Ascending aorta (tissue), 2 donors: ENCODE data around the gene CDHR2. TPM values are rescaled to one million over a fixed set of nuclear protein-coding genes. Genes with fewer than 3 reads are reported as not detected.
A peak's percentile ranks its signal among the peaks of the same experiment; 100 is the strongest.

ENCODE experiments used
- DNase-seq, 2 donors: peaks; one replicate each; pipeline ENCODE4 v3.0.0-alpha.2; 2019; ENCODE audit warnings: low spot score in 2 of 2
- H3K27ac ChIP-seq, 2 donors: fragments of 200-600 bp; sonication (generic); one replicate each; pipeline ENCODE4 v1.5.1; 2016 to 2017; ENCODE audit warnings: mild to moderate bottlenecking in 1 of 2
- H3K27me3 ChIP-seq: fragments of 200-600 bp; sonication (generic); one replicate; pipeline ENCODE4 v1.5.1; 2017
- H3K36me3 ChIP-seq, 2 donors: fragments of 200-600 bp; sonication (generic); one replicate each; pipeline ENCODE4 v1.5.1; 2016
- H3K4me1 ChIP-seq, 2 donors: fragments of 200-600 bp; sonication (generic); one replicate each; pipeline ENCODE4 v1.5.1; 2016 to 2017; ENCODE audit warnings: mild to moderate bottlenecking in 1 of 2
- H3K4me3 ChIP-seq, 2 donors: fragments of 200-600 bp; sonication (generic); one replicate each; pipeline ENCODE4 v1.5.1; 2016 to 2017; ENCODE audit warnings: mild to moderate bottlenecking in 1 of 2
- H3K9me3 ChIP-seq, 2 donors: fragments of 200-600 bp; sonication (generic); one replicate each; pipeline ENCODE4 v1.5.1; 2016
- CTCF ChIP-seq, 3 experiments: fragments of 200-600 bp in 2 of 3; fragments of 450-650 bp in 1 of 3; sonication (generic) in 2 of 3; IDR thresholded peaks; one replicate each; pipeline ENCODE4 v1.5.1; 2016 to 2019; ENCODE audit warnings: antibody characterized with exemption in 3 of 3, mild to moderate bottlenecking in 1 of 3, moderate library complexity in 1 of 3
- intact Hi-C: fragments of 100-400 bp; cut with DNase I; formaldehyde crosslinking; loops from one replicate; pipeline ENCODE4 v1.15.1; 2023
- total RNA-seq: library from RNA; depleted of rRNA; stranded (reverse); fragments of >200 nt; gene quantifications from one replicate; pipeline ENCODE4 v1.1.0, GENCODE V29; 2016

CDHR2 gene
- total RNA-seq, 1 donor from 2014 or later = not detected

GRCh38 chr5:176538230-176538988 is 10.7 kb upstream of the CDHR2 start:
- Histone ChIP-seq H3K4me3 (peak overlapping the region; percentile 76 to 85), H3K27ac (peak overlapping the region; percentile 91 to 97), H3K9me3 (no peaks in the 10 kb centered on the region), H3K36me3 (no peaks in the 10 kb centered on the region), H3K4me1 (peaks cover 10 to 38% of the 10 kb centered on the region in 2 donors), H3K27me3 (no peaks in the 10 kb centered on the region)
- TF ChIP-seq CTCF (IDR thresholded peaks at IDR 0.05) = no peak
- DNase-seq = no peak
- intact Hi-C loops = loop anchor here (5.0 kb wide), 1 partner anchor 469 kb away; the partner anchor contains the start of gene UIMC1

- no peak for TF ChIP-seq CTCF (IDR thresholded peaks at IDR 0.05)
- Histone ChIP-seq H3K36me3 (no peaks in the 10 kb centered on the region), H3K9me3 (no peaks in the 10 kb centered on the region), H3K27ac (no peak overlapping the region), H3K27me3 (no peaks in the 10 kb centered on the region), H3K4me3 (no peak overlapping the region), H3K4me1 (peaks cover 10 to 35% of the 10 kb centered on the region in 2 donors)
- no peak for DNase-seq
- intact Hi-C loops = loop anchor here (5.0 kb wide), 1 partner anchor 468 kb away; the partner anchor contains the start of gene UIMC1
Measured at GRCh38 chr5:176538989-176539384, 10.2 kb upstream of the CDHR2 start.

GRCh38 chr5:176540476-176540899 is 8.7 kb upstream of the CDHR2 start:
- no peak for DNase-seq
- TF ChIP-seq CTCF (IDR thresholded peaks at IDR 0.05) = no peak
- intact Hi-C loops = loop anchor here (5.0 kb wide), 1 partner anchor 178 kb away; the partner anchor contains the start of gene KIAA1191
- H3K36me3 ChIP-seq = no peaks in the 10 kb centered on the region
- no peak overlapping the region for H3K27ac ChIP-seq
- H3K4me3 ChIP-seq = no peak overlapping the region
- H3K9me3 ChIP-seq = no peaks in the 10 kb centered on the region
- H3K27me3 ChIP-seq = no peaks in the 10 kb centered on the region
- H3K4me1 ChIP-seq = peaks cover 3 to 23% of the 10 kb centered on the region in 2 donors

GRCh38 chr5:176540956-176541337 is 8.2 kb upstream of the CDHR2 start:
- intact Hi-C loops = loop anchor here (5.0 kb wide), 1 partner anchor 179 kb away; the partner anchor contains the start of gene KIAA1191
- Histone ChIP-seq H3K27ac (no peak overlapping the region), H3K27me3 (no peaks in the 10 kb centered on the region), H3K36me3 (no peaks in the 10 kb centered on the region), H3K4me1 (peaks cover under 1 to 19% of the 10 kb centered on the region in 2 donors), H3K4me3 (no peak overlapping the region), H3K9me3 (no peaks in the 10 kb centered on the region)
- DNase-seq = no peak
- TF ChIP-seq CTCF (IDR thresholded peaks at IDR 0.05) = no peak

GRCh38 chr5:176541338-176542134 is 7.6 kb upstream of the CDHR2 start:
- H3K27ac ChIP-seq = no peak overlapping the region
- intact Hi-C loops = loop anchor here (5.0 kb wide), 1 partner anchor 179 kb away; the partner anchor contains the start of gene KIAA1191
- TF ChIP-seq CTCF (IDR thresholded peaks at IDR 0.05) = no peak
- DNase-seq = no peak
- H3K36me3 ChIP-seq = no peaks in the 10 kb centered on the region
- no peaks in the 10 kb centered on the region for H3K27me3 ChIP-seq
- no peaks in the 10 kb centered on the region for H3K9me3 ChIP-seq
- H3K4me3 ChIP-seq = peak overlapping the region in 1 of 2 donors; percentile 85
- H3K4me1 ChIP-seq = peaks cover 0 to 15% of the 10 kb centered on the region in 2 donors
